HCT116 (cell line): Measurements from ENCODE around the gene EGFL8. TPM values are rescaled to one million over a fixed set of nuclear protein-coding genes. Genes with fewer than 3 reads are reported as not detected.

Source experiments
- ATAC-seq: fragments of 200-7000 bp; cut with Tn5 transposase; 2 replicates; pipeline ENCODE4 v1.9.1; 2020; ENCODE audit warnings: mild to moderate bottlenecking, moderate library complexity
- BruUV-seq: library from RNA; stranded (reverse); fragments of 400-500 nt; replicated peaks from 2 replicates; lab custom pipeline; 2021; lab: Mats Ljungman, UMichigan
- CTCF ChIA-PET: fragments of 300-600 bp; sonication (Branson Sonifier 250); formaldehyde crosslinking; loops from one replicate; lab custom pipeline; 2021; ENCODE audit warnings: antibody characterized with exemption; lab: Charles Lee
- POLR2A ChIA-PET: fragments of 300-600, 350-600 bp; sonication (Branson Sonifier 250); formaldehyde crosslinking; loops from one replicate; lab custom pipeline; 2021; ENCODE audit warnings: antibody characterized with exemption; lab: Charles Lee
- RAD21 ChIA-PET, 2 experiments: fragments of 300-600 bp; sonication (Branson Sonifier 250); formaldehyde crosslinking; loops; one replicate each; lab custom pipeline; 2023; ENCODE audit warnings: low total read pairs in 2 of 2; ENCODE audit not compliant: uncharacterized antibody in 2 of 2, unreplicated experiment in 2 of 2, low non-redundant PET in 1 of 2; lab: Charles Lee
- DNase-seq: peaks from one replicate; pipeline ENCODE4 v3.0.0-alpha.2; 2010; ENCODE audit warnings: low read depth, low spot score
- H2AFZ ChIP-seq: fragments of 200-600 bp; shearing (Covaris generic), sonication (generic); 2 replicates; pipeline ENCODE4 v1.6.1; 2017; ENCODE audit warnings: low read depth, mixed run types, mixed read lengths, antibody characterized with exemption, low read length; ENCODE audit not compliant: poor library complexity, severe bottlenecking
- H3K27ac ChIP-seq: 2 replicates; pipeline ENCODE4 v1.5.1; 2012; ENCODE audit warnings: low read depth, low read length
- H3K27me3 ChIP-seq: fragments of 200-600 bp; sonication (generic); 2 replicates; pipeline ENCODE4 v1.6.1; 2016; ENCODE audit warnings: mixed run types, low read length, mixed read lengths; ENCODE audit not compliant: insufficient read depth
- H3K36me3 ChIP-seq, 2 experiments: fragments of 200-500 bp in 1 of 2; fragments of 200-600 bp in 1 of 2; sonication (Bioruptor generic) in 1 of 2; sonication (generic) in 1 of 2; 2 replicates each; pipeline versions ENCODE4 v1.5.1 to v1.6.1; 2014 to 2016; ENCODE audit warnings: low read length in 2 of 2, inconsistent platforms in 1 of 2, mixed read lengths in 1 of 2, mixed run types in 1 of 2; ENCODE audit not compliant: insufficient read depth in 2 of 2, control insufficient read depth in 1 of 2
- H3K4me1 ChIP-seq, 2 experiments: fragments of 200-600 bp in 1 of 2; sonication (generic) in 1 of 2; 2 replicates each; pipeline versions ENCODE4 v1.5.1 to v1.6.1; 2012 to 2017; ENCODE audit warnings: low read length in 2 of 2, inconsistent platforms in 1 of 2, mild to moderate bottlenecking in 1 of 2, mixed read lengths in 1 of 2, mixed run types in 1 of 2, moderate library complexity in 1 of 2; ENCODE audit not compliant: insufficient read depth in 2 of 2, control insufficient read depth in 1 of 2
- H3K4me2 ChIP-seq: fragments of 200-600 bp; sonication (generic); 2 replicates; pipeline ENCODE4 v1.6.1; 2017; ENCODE audit warnings: mixed run types, low read length, mixed read lengths
- H3K4me3 ChIP-seq, 2 experiments: fragments of 200-600 bp in 1 of 2; sonication (generic) in 1 of 2; replicated peaks in 1 of 2; 2 replicates each; pipeline ENCODE4 v1.5.1; 2011 to 2016; ENCODE audit warnings: low read length in 2 of 2, control low read depth in 1 of 2, low read depth in 1 of 2, mild to moderate bottlenecking in 1 of 2, mixed read lengths in 1 of 2, mixed run types in 1 of 2
- H3K79me2 ChIP-seq: fragments of 200-600 bp; sonication (generic); 2 replicates; pipeline ENCODE4 v1.6.1; 2017; ENCODE audit warnings: mild to moderate bottlenecking, mixed run types, low read length, moderate library complexity, mixed read lengths; ENCODE audit not compliant: insufficient read depth
- H3K9ac ChIP-seq: fragments of 200-600 bp; sonication (generic); 2 replicates; pipeline ENCODE4 v1.6.1; 2016; ENCODE audit warnings: low read length, mixed read lengths
- H3K9me2 ChIP-seq: fragments of 200-600 bp; sonication (generic), shearing (Covaris generic); 2 replicates; pipeline ENCODE4 v1.6.1; 2017; ENCODE audit warnings: mixed run types, mild to moderate bottlenecking, moderate library complexity; ENCODE audit not compliant: insufficient read depth
- H3K9me3 ChIP-seq, 2 experiments: fragments of 200-500 bp in 1 of 2; fragments of 200-600 bp in 1 of 2; sonication (Bioruptor generic) in 1 of 2; sonication (generic) in 1 of 2; 2 replicates each; pipeline ENCODE4 v1.6.1; 2014 to 2017; ENCODE audit warnings: low read length in 2 of 2, mixed read lengths in 2 of 2, inconsistent platforms in 1 of 2, low read depth in 1 of 2, mild to moderate bottlenecking in 1 of 2, mixed run types in 1 of 2, moderate library complexity in 1 of 2; ENCODE audit not compliant: control insufficient read depth in 1 of 2, insufficient read depth in 1 of 2
- H4K20me1 ChIP-seq: fragments of 200-600 bp; sonication (generic), shearing (Covaris generic); 2 replicates; pipeline ENCODE4 v1.6.1; 2017; ENCODE audit warnings: mixed run types, mild to moderate bottlenecking, moderate library complexity; ENCODE audit not compliant: insufficient read depth
- CBX3 ChIP-seq: IDR thresholded peaks from 2 replicates; pipeline ENCODE4 v1.6.1; 2012; ENCODE audit warnings: low read depth
- CEBPB ChIP-seq: IDR thresholded peaks from 2 replicates; pipeline ENCODE4 v1.6.1; 2012; ENCODE audit warnings: low read depth
- ELF1 ChIP-seq: IDR thresholded peaks from 2 replicates; pipeline ENCODE4 v1.6.1; 2012; ENCODE audit warnings: low read depth, borderline replicate concordance
- EZH2 ChIP-seq: fragments of 200-600 bp; sonication (generic); IDR thresholded peaks from 2 replicates; pipeline ENCODE4 v1.6.1; 2017; ENCODE audit warnings: antibody characterized with exemption, mixed run types
- EZH2phosphoT487 ChIP-seq: fragments of 200-600 bp; IDR thresholded peaks from 2 replicates; pipeline ENCODE4 v1.6.1; 2018; ENCODE audit warnings: antibody characterized with exemption, borderline replicate concordance
- FOSL1 ChIP-seq: IDR thresholded peaks from 2 replicates; pipeline ENCODE4 v1.6.1; 2012; ENCODE audit warnings: low read depth
- JUND ChIP-seq: IDR thresholded peaks from 2 replicates; pipeline ENCODE4 v1.6.1; 2012
- POLR2A ChIP-seq: IDR thresholded peaks from 2 replicates; pipeline ENCODE4 v1.7.0; 2011; ENCODE audit warnings: borderline replicate concordance; ENCODE audit not compliant: insufficient read depth, insufficient read length; ENCODE audit errors: extremely low read depth
- RAD21 ChIP-seq: IDR thresholded peaks from 2 replicates; pipeline ENCODE4 v1.6.1; 2012; ENCODE audit warnings: low read depth, mild to moderate bottlenecking
- SIN3A ChIP-seq: IDR thresholded peaks from 2 replicates; pipeline ENCODE4 v1.6.1; 2012; ENCODE audit warnings: low read depth
- SP1 ChIP-seq: IDR thresholded peaks from 2 replicates; pipeline ENCODE4 v1.6.1; 2012; ENCODE audit warnings: low read depth
- SRF ChIP-seq: IDR thresholded peaks from 2 replicates; pipeline ENCODE4 v1.6.1; 2012; ENCODE audit warnings: low read depth
- YY1 ChIP-seq: IDR thresholded peaks from 2 replicates; pipeline ENCODE4 v1.6.1; 2011; ENCODE audit warnings: low read length, low read depth, moderate library complexity, mild to moderate bottlenecking; ENCODE audit not compliant: insufficient replicate concordance; ENCODE audit errors: extremely low read depth
- ZFX ChIP-seq: fragments of 450-650 bp; IDR thresholded peaks from 2 replicates; pipeline ENCODE4 v1.6.1; 2017
- intact Hi-C: fragments of 100-400 bp; cut with micrococcal nuclease; formaldehyde crosslinking; loops from 2 replicates; pipeline ENCODE4 v1.10.0; 2022
- total RNA-seq: library from RNA; stranded (reverse); gene quantifications from one replicate; pipeline ENCODE4 v1.2.1, GENCODE V29; 2021; ENCODE audit not compliant: unreplicated experiment
- TF ChIP-seq, protein P1 (sequence below): IDR thresholded peaks from 2 replicates; pipeline ENCODE4 v1.6.1; 2012
- TF ChIP-seq, protein P2 (sequence below): IDR thresholded peaks from 2 replicates; pipeline ENCODE4 v1.6.1; 2011; ENCODE audit warnings: mild to moderate bottlenecking, low read length, moderate library complexity; ENCODE audit not compliant: insufficient replicate concordance; ENCODE audit errors: extremely low read depth
- TF ChIP-seq, protein P3 (sequence below), 3 experiments: fragments of 200-600 bp in 1 of 3; sonication (generic) in 1 of 3; IDR thresholded peaks in 2 of 3; conservative IDR thresholded peaks in 1 of 3; 2 replicates each; pipeline ENCODE4 v1.5.1; 2012 to 2017; ENCODE audit warnings: low read depth in 2 of 3, low read length in 2 of 3, antibody characterized with exemption in 1 of 3, borderline replicate concordance in 1 of 3, control low read depth in 1 of 3, mild to moderate bottlenecking in 1 of 3, mixed read lengths in 1 of 3, mixed run types in 1 of 3, moderate library complexity in 1 of 3; ENCODE audit not compliant: insufficient read depth in 1 of 3
- TF ChIP-seq, protein P4 (sequence below): IDR thresholded peaks from 2 replicates; pipeline ENCODE4 v1.6.1; 2012; ENCODE audit warnings: low read depth

The EGFL8 gene
- total RNA-seq, 1 experiment from 2014 or later: 29.0 TPM

DNA sequence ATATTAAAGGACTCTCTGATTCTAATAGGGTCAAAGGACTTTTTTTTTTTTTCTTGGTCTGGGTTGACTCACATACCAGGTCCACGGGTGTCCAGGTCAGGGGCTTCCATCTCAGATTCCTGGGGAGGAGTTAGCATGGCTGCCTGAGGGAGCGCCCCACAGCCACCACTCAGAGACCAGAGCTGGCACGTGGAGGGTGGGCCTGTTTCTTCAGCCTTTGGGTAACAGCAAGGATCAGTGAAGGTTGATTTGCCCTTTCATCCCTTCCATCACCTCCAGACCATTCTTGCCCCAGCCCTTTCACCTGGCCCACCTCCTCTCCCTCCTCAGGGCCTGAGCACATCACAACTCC lies 33.9 kb downstream of the EGFL8 start:
- H3K79me2 ChIP-seq: no peaks in the 10 kb centered on the region
- H4K20me1 ChIP-seq: no peaks in the 10 kb centered on the region
- no peaks in the 10 kb centered on the region for H3K9me3 ChIP-seq
- H3K9me2 ChIP-seq: no peaks in the 10 kb centered on the region
- TF ChIP-seq SIN3A (no peak), POLR2A (no peak), ZFX (no peak), ELF1 (no peak), EZH2 (no peak), SRF (no peak), SP1 (no peak), EZH2phosphoT487 (no peak), JUND (no peak), YY1 (no peak), FOSL1 (no peak), CBX3 (no peak), CEBPB (no peak), RAD21 (no peak)
- TF ChIP-seq, protein P1, sequence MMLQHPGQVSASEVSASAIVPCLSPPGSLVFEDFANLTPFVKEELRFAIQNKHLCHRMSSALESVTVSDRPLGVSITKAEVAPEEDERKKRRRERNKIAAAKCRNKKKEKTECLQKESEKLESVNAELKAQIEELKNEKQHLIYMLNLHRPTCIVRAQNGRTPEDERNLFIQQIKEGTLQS: no peak
- TF ChIP-seq, protein P2, sequence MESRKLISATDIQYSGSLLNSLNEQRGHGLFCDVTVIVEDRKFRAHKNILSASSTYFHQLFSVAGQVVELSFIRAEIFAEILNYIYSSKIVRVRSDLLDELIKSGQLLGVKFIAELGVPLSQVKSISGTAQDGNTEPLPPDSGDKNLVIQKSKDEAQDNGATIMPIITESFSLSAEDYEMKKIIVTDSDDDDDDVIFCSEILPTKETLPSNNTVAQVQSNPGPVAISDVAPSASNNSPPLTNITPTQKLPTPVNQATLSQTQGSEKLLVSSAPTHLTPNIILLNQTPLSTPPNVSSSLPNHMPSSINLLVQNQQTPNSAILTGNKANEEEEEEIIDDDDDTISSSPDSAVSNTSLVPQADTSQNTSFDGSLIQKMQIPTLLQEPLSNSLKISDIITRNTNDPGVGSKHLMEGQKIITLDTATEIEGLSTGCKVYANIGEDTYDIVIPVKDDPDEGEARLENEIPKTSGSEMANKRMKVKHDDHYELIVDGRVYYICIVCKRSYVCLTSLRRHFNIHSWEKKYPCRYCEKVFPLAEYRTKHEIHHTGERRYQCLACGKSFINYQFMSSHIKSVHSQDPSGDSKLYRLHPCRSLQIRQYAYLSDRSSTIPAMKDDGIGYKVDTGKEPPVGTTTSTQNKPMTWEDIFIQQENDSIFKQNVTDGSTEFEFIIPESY: no peak
- TF ChIP-seq, protein P3, sequence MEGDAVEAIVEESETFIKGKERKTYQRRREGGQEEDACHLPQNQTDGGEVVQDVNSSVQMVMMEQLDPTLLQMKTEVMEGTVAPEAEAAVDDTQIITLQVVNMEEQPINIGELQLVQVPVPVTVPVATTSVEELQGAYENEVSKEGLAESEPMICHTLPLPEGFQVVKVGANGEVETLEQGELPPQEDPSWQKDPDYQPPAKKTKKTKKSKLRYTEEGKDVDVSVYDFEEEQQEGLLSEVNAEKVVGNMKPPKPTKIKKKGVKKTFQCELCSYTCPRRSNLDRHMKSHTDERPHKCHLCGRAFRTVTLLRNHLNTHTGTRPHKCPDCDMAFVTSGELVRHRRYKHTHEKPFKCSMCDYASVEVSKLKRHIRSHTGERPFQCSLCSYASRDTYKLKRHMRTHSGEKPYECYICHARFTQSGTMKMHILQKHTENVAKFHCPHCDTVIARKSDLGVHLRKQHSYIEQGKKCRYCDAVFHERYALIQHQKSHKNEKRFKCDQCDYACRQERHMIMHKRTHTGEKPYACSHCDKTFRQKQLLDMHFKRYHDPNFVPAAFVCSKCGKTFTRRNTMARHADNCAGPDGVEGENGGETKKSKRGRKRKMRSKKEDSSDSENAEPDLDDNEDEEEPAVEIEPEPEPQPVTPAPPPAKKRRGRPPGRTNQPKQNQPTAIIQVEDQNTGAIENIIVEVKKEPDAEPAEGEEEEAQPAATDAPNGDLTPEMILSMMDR (IDR thresholded peaks at IDR 0.05 in 2 of 3, conservative IDR thresholded peaks at IDR 0.05 in 1 of 3; ENCODE audit: borderline replicate concordance in 1 of 3, insufficient read depth in 1 of 3, low read depth in 2 of 3, low read length in 2 of 3): no peak
- TF ChIP-seq, protein P4, sequence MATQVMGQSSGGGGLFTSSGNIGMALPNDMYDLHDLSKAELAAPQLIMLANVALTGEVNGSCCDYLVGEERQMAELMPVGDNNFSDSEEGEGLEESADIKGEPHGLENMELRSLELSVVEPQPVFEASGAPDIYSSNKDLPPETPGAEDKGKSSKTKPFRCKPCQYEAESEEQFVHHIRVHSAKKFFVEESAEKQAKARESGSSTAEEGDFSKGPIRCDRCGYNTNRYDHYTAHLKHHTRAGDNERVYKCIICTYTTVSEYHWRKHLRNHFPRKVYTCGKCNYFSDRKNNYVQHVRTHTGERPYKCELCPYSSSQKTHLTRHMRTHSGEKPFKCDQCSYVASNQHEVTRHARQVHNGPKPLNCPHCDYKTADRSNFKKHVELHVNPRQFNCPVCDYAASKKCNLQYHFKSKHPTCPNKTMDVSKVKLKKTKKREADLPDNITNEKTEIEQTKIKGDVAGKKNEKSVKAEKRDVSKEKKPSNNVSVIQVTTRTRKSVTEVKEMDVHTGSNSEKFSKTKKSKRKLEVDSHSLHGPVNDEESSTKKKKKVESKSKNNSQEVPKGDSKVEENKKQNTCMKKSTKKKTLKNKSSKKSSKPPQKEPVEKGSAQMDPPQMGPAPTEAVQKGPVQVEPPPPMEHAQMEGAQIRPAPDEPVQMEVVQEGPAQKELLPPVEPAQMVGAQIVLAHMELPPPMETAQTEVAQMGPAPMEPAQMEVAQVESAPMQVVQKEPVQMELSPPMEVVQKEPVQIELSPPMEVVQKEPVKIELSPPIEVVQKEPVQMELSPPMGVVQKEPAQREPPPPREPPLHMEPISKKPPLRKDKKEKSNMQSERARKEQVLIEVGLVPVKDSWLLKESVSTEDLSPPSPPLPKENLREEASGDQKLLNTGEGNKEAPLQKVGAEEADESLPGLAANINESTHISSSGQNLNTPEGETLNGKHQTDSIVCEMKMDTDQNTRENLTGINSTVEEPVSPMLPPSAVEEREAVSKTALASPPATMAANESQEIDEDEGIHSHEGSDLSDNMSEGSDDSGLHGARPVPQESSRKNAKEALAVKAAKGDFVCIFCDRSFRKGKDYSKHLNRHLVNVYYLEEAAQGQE: no peak
- ChIA-PET POLR2A (no interaction called here), RAD21 (no interaction called here), CTCF (interaction anchor here (0.8 kb wide), 1 partner anchor 151 kb away, joined by 3 read pairs; no protein-coding TSS in a partner anchor)
- H2AFZ ChIP-seq: no peak overlapping the region
- H3K36me3 ChIP-seq: no peaks in the 10 kb centered on the region
- no peak overlapping the region for H3K4me2 ChIP-seq
- no peaks in the 10 kb centered on the region for H3K27me3 ChIP-seq
- H3K27ac ChIP-seq: no peak overlapping the region
- H3K9ac ChIP-seq: no peak overlapping the region
- DNase-seq (no peak), ATAC-seq (no peak)
- H3K4me3 ChIP-seq: no peak overlapping the region
- intact Hi-C loops: no loop called here
- no TSS peak for BruUV-seq
- H3K4me1 ChIP-seq: peaks cover 17 to 34% of the 10 kb centered on the region in 2 experiments
